Stimulated activated CD4-positive, alpha-beta T cell treated with anti-CD3 and anti-CD28 coated beads, Interleukin-2, amount 100 ng/mL, for 4 hours (primary cell): ENCODE data around the gene SEC62.
A peak's percentile ranks its signal among the peaks of the same experiment; 100 is the strongest.

Experiments
- DNase-seq: peaks from one replicate; pipeline ENCODE4 v3.0.0-alpha.2; 2020; ENCODE audit warnings: low read depth

SEC62 gene

GRCh38 chr3:169966951-169967915, 626 bp downstream of the SEC62 start:
- no peak for DNase-seq

GRCh38 chr3:169968224-169968885, 1.7 kb downstream of the SEC62 start:
- no peak for DNase-seq

- DNase-seq = no peak
These were observed 2.8 kb downstream of the SEC62 start for GRCh38 chr3:169969174-169970095.

GRCh38 chr3:169970847-169971246, 4.2 kb downstream of the SEC62 start:
- DNase-seq = no peak

- DNase-seq = no peak
These were observed 4.9 kb downstream of the SEC62 start for GRCh38 chr3:169971522-169971921.

GRCh38 chr3:169980055-169980454, 13.4 kb downstream of the SEC62 start:
- DNase-seq = no peak

GRCh38 chr3:169984292-169984691, 17.7 kb downstream of the SEC62 start:
- no peak for DNase-seq

- DNase-seq = no peak
These were observed 23.8 kb downstream of the SEC62 start for GRCh38 chr3:169990431-169990830.

- no peak for DNase-seq
These were observed 25.5 kb downstream of the SEC62 start for GRCh38 chr3:169992156-169992555.

GRCh38 chr3:169992781-169993180, 26.2 kb downstream of the SEC62 start:
- DNase-seq = no peak

- DNase-seq = no peak
These were observed 27.2 kb downstream of the SEC62 start for GRCh38 chr3:169993761-169994160.

GRCh38 chr3:169996063-169996462, 29.5 kb downstream of the SEC62 start:
- no peak for DNase-seq

GRCh38 chr3:169998668-169999131, 32.1 kb downstream of the SEC62 start:
- DNase-seq = no peak

GRCh38 chr3:169999433-169999832, 32.8 kb downstream of the SEC62 start:
- no peak for DNase-seq

- no peak for DNase-seq
These were observed 33.4 kb downstream of the SEC62 start for GRCh38 chr3:170000051-170000450.

- DNase-seq = no peak
These were observed 35.6 kb downstream of the SEC62 start for GRCh38 chr3:170002231-170002630.

GRCh38 chr3:170002879-170003278, 36.3 kb downstream of the SEC62 start:
- DNase-seq = no peak

- DNase-seq = no peak
These were observed 37.3 kb downstream of the SEC62 start for GRCh38 chr3:170003881-170004356.

GRCh38 chr3:170007031-170007663, 40.5 kb downstream of the SEC62 start:
- DNase-seq = peak; percentile 3

- DNase-seq = no peak
These were observed 43.9 kb downstream of the SEC62 start for GRCh38 chr3:170010498-170010897.

- DNase-seq = no peak
These were observed 46.2 kb downstream of the SEC62 start for GRCh38 chr3:170012683-170013400.
